ENCODE results near the gene ENTPD7.

The ENTPD7 gene

DNA sequence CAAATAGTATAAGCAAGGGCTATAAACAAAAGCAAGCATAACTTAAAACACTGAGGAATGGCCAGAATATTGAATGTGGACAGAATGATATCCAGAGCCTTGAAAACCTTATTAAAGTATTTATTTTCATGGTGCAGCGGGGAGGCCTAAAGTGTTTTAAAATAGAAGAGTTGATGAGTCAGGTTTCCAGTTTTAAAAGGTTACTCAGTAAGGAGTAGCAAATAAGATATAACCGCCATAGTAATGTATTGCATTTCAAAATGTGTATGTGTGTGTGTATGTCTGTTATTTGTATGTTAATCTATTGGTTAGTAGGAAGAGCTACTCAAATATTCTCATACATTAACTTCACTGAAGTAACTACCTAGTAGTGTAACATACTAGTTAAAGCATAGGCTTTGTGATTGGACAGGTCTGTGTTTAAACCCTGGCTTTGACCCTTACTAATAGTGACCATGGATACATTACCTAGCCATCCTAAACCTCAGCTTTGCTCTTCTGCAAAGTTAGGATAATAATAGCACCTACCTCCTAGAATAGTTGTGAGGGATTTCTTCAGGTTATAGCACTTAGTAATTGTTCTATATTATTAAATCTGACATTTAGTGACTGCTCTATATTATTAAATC lies 89.6 kb downstream of the ENTPD7 start:
- DNase-seq = no peak

DNA sequence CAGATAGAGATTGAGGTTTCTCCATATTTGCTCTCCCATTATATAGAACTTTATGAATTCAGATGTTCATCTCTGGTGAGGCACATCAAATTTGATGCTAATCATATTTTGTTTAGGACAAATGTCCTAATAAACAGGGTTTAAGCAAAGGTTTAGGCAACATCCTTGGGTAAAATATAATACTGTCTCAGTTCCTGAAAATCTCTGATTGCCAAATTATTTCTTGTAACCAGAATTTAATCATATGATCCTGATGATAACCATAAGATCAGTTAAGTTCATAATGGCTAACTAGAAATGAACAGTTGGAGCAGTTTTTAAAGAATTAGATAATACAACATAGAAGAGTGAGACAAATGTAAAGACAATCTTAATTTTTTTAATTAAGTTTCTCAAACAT lies 91.3 kb downstream of the ENTPD7 start:
- DNase-seq = no peak

DNA sequence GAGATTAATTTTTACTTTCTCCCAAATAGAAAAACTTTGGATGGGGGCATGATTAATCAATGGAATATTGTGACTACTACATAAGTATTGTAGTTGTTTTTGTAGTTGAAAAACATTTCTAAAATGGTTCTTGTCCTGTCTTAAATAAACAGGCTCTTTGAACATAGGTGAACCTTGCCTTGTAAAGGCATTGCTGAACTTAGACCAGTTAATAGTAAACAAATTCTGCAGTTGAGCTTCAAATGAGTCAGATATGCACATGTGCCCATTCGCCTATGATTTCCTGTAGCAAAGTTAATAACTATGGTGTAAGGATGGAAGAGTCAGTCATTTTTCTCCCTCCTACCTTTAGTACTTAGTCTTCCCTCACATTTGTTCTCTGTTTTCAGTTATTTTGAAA lies 95.4 kb downstream of the ENTPD7 start:
- DNase-seq = no peak
